DMS53 (cell line): ENCODE data around the gene PGA4.
"Not testable (repeated sequence)": the region's sequence is repeated elsewhere in the genome, so short reads cannot be mapped to it uniquely, and the experiment has no call there.

Source experiments
- DNase-seq: peaks from one replicate; lab custom pipeline; 2025; lab: John Stamatoyannopoulos, UW

Gene PGA4

GRCh38 chr11:61222047-61222446 is at the start of gene PGA4:
Gene PGA4, plus strand, starts transcription at chr11:61222347. Its CDS starts 54 bp downstream, at chr11:61222401.
- not testable (repeated sequence) for DNase-seq

GRCh38 chr11:61172356-61172755 is 49.8 kb upstream of the PGA4 start:
- DNase-seq, result no peak

- DNase-seq, result no peak
Measured at GRCh38 chr11:61172888-61173287, 49.3 kb upstream of the PGA4 start.

GRCh38 chr11:61173456-61173855 is 48.7 kb upstream of the PGA4 start:
- DNase-seq, result peak; percentile 51

GRCh38 chr11:61174273-61174672 is 47.9 kb upstream of the PGA4 start:
- DNase-seq, result no peak

- no peak for DNase-seq
Measured at GRCh38 chr11:61174949-61175348, 47.2 kb upstream of the PGA4 start.

GRCh38 chr11:61176446-61176845 is 45.7 kb upstream of the PGA4 start:
- no peak for DNase-seq

GRCh38 chr11:61180205-61180604 is 41.9 kb upstream of the PGA4 start:
- DNase-seq, result not testable (repeated sequence)

- DNase-seq, result no peak
Measured at GRCh38 chr11:61181489-61181888, 40.7 kb upstream of the PGA4 start.

- DNase-seq, result no peak
Measured at GRCh38 chr11:61183645-61184044, 38.5 kb upstream of the PGA4 start.

- no peak for DNase-seq
Measured at GRCh38 chr11:61186504-61186903, 35.6 kb upstream of the PGA4 start.

GRCh38 chr11:61187505-61188130 is 34.5 kb upstream of the PGA4 start:
- peak; percentile 86 for DNase-seq

- peak; percentile 12 for DNase-seq
Measured at GRCh38 chr11:61189933-61190332, 32.2 kb upstream of the PGA4 start.

- DNase-seq, result no peak
Measured at GRCh38 chr11:61193596-61193995, 28.6 kb upstream of the PGA4 start.

- DNase-seq, result no peak
Measured at GRCh38 chr11:61194169-61194671, 27.9 kb upstream of the PGA4 start.

- DNase-seq, result no peak
Measured at GRCh38 chr11:61194981-61195695, 27.0 kb upstream of the PGA4 start.

GRCh38 chr11:61195719-61196118 is 26.4 kb upstream of the PGA4 start:
- DNase-seq, result no peak

- DNase-seq, result no peak
Measured at GRCh38 chr11:61198361-61198760, 23.8 kb upstream of the PGA4 start.

GRCh38 chr11:61198948-61199523 is 23.1 kb upstream of the PGA4 start:
- DNase-seq, result no peak

GRCh38 chr11:61201476-61201875 is 20.7 kb upstream of the PGA4 start:
- no peak for DNase-seq

GRCh38 chr11:61202950-61203746 is 19.0 kb upstream of the PGA4 start, which contains the start of gene PGA3:
Gene PGA3, plus strand, starts transcription at chr11:61203515. Its CDS starts 50 bp downstream, at chr11:61203565.
- DNase-seq, result not testable (repeated sequence)

GRCh38 chr11:61203873-61204272 is 18.3 kb upstream of the PGA4 start:
- not testable (repeated sequence) for DNase-seq
